ENCODE measurements around the gene SHLD2.
"Not testable (repeated sequence)": the region's sequence is repeated elsewhere in the genome, so short reads cannot be mapped to it uniquely, and the experiment has no call there.

GRCh38 chr10:87151516-87151915 is 56.5 kb downstream of the SHLD2 start:
- not testable (repeated sequence) for TF ChIP-seq CTBP1 (IDR thresholded peaks at IDR 0.05; ENCODE audit: borderline replicate concordance); ARNT (IDR thresholded peaks at IDR 0.05); L3MBTL2 (conservative IDR thresholded peaks at IDR 0.05); SP1 (IDR thresholded peaks at IDR 0.05); SUZ12 (IDR thresholded peaks at IDR 0.05); FOXM1 (IDR thresholded peaks at IDR 0.05; ENCODE audit: borderline replicate concordance)

Measured in HEK293T (cell line).